ENCODE results near the gene FBLN1. TPM values are rescaled to one million over a fixed set of nuclear protein-coding genes. Genes with fewer than 3 reads are reported as not detected.

Gene FBLN1
- total and polyA plus RNA-seq, 2 of the 8 experiments (the other 6 are each of a cell fraction or from before 2014, with no cell fraction given), result 159 to 168 TPM

GRCh38 chr22:45582955-45583320 lies 80.3 kb downstream of the FBLN1 start:
- Histone ChIP-seq H3K23me2 (ENCODE audit: low read depth, low read length) (no peaks in the 10 kb centered on the region), H2BK15ac (ENCODE audit: low read length) (no peak overlapping the region), H3K4ac (replicated peaks; ENCODE audit: insufficient read length, low read depth, low read length) (no peak overlapping the region), H3K4me1 (replicated peaks in 1 of 4; ENCODE audit: control insufficient read depth in 3 of 4, insufficient read depth in 4 of 4, low read length in 3 of 4) (no peaks in the 10 kb centered on the region), H4K91ac (replicated peaks; ENCODE audit: insufficient read length, low read length) (no peak overlapping the region), H3K36me3 (ENCODE audit: control insufficient read depth in 2 of 4, insufficient read depth in 4 of 4, low read length in 3 of 4) (no peaks in the 10 kb centered on the region), H3K9me3 (ENCODE audit: insufficient read depth in 2 of 2, low read depth in 1 of 2, low read length in 1 of 2) (no peaks in the 10 kb centered on the region), H2BK5ac (ENCODE audit: low read depth, low read length) (no peak overlapping the region), H4K20me1 (replicated peaks in 1 of 2; ENCODE audit: control insufficient read depth in 1 of 2, insufficient read depth in 2 of 2, low read length in 2 of 2) (peaks cover 0 to 3% of the 10 kb centered on the region in 2 experiments), H3K9ac (replicated peaks in 1 of 4; ENCODE audit: extremely low read depth in 1 of 4, low read depth in 3 of 4, low read length in 3 of 4) (no peak overlapping the region), H3K14ac (ENCODE audit: insufficient read length) (no peak overlapping the region), H3K4me3 (ENCODE audit: extremely low read depth in 1 of 4, insufficient read depth in 2 of 4, low read depth in 3 of 4, low read length in 4 of 4) (no peak overlapping the region), H2BK20ac (ENCODE audit: low read length) (no peak overlapping the region), H2BK120ac (replicated peaks; ENCODE audit: low read depth, low read length) (no peak overlapping the region), H3K79me2 (ENCODE audit: control insufficient read depth in 1 of 2, insufficient read depth in 2 of 2, low read length in 2 of 2) (no peaks in the 10 kb centered on the region), H3K18ac (ENCODE audit: extremely low read depth, low read length) (no peak overlapping the region), H3K27ac (ENCODE audit: low read depth, low read length) (no peak overlapping the region), H2AK5ac (ENCODE audit: low read depth, low read length) (no peak overlapping the region), H4K8ac (ENCODE audit: extremely low read depth, insufficient read depth, low read length) (no peak overlapping the region), H3K4me2 (ENCODE audit: insufficient read depth in 1 of 2, low read depth in 2 of 2, low read length in 2 of 2) (no peak overlapping the region), H3K79me1 (ENCODE audit: low read depth, low read length) (no peaks in the 10 kb centered on the region), H3K27me3 (replicated peaks in 1 of 4; ENCODE audit: control insufficient read depth in 3 of 4, extremely low read depth in 1 of 4, insufficient read depth in 3 of 4, low read length in 3 of 4) (no peaks in the 10 kb centered on the region; a peak in 1 of 7 replicates), H3K23ac (ENCODE audit: insufficient read length) (no peak overlapping the region), H2BK12ac (ENCODE audit: low read depth, low read length) (no peak overlapping the region), H2AFZ (ENCODE audit: low read length) (no peak overlapping the region), H3K56ac (replicated peaks; ENCODE audit: insufficient read length, low read depth, low read length) (no peak overlapping the region), H4K5ac (ENCODE audit: insufficient read length, low read depth, low read length) (no peak overlapping the region)
- POLR2A ChIA-PET (ENCODE audit: partially characterized antibody), result no interaction called here
- CTCF ChIA-PET (ENCODE audit: partially characterized antibody), result interaction anchor here (0.9 to 2.0 kb wide), 6 partner anchors 8 to 281 kb away, joined by 3 to 6 read pairs (median 4); no protein-coding TSS in a partner anchor
- no peak for FAIRE-seq
- 66% methylated on average over 6 of the region's 6 CpGs; no CpG with 5 or more reads in 1 of the 2 experiments for WGBS, 2 experiments (ENCODE audit: extremely low coverage in 1 of 2, insufficient coverage in 1 of 2, insufficient read length in 1 of 2, insufficient replicate concordance in 2 of 2, low coverage in 1 of 2, low lambda C conversion rate in 2 of 2, missing lambda C conversion rate in 1 of 2)
- no peak for DNase-seq (ENCODE audit: low read depth in 1 of 2, low spot score in 2 of 2)
- TF ChIP-seq CHD1 (IDR thresholded peaks at IDR 0.05; ENCODE audit: low read depth, low read length) (no peak), EZH2 (IDR thresholded peaks at IDR 0.05; ENCODE audit: low read depth, low read length, severe bottlenecking) (no peak), EP300 (IDR thresholded peaks at IDR 0.05; ENCODE audit: borderline replicate concordance in 1 of 2, low read depth in 2 of 2, low read length in 2 of 2) (no peak), SP2 (IDR thresholded peaks at IDR 0.05; ENCODE audit: low read length) (no peak), CREB1 (IDR thresholded peaks at IDR 0.05) (no peak), TEAD4 (IDR thresholded peaks at IDR 0.05; ENCODE audit: low read depth, low read length) (no peak), NRF1 (IDR thresholded peaks at IDR 0.05; ENCODE audit: low read depth, low read length) (no peak), CBX5 (IDR thresholded peaks at IDR 0.05; ENCODE audit: low read depth, low read length) (no peak), RFX5 (IDR thresholded peaks at IDR 0.05; ENCODE audit: borderline replicate concordance, low read depth, low read length) (no peak), BCL11A (IDR thresholded peaks at IDR 0.05; ENCODE audit: low read depth in 2 of 2, low read length in 2 of 2) (no peak), KDM5A (IDR thresholded peaks at IDR 0.05; ENCODE audit: low read length) (no peak), TAF7 (optimal IDR thresholded peaks at IDR 0.05; ENCODE audit: borderline replicate concordance, low read depth, low read length) (no peak), RNF2 (IDR thresholded peaks at IDR 0.05; ENCODE audit: borderline replicate concordance, low read depth, low read length, missing control alignments, poor library complexity, severe bottlenecking) (no peak), ZNF274 (IDR thresholded peaks at IDR 0.05; ENCODE audit: borderline replicate concordance, extremely low read depth, low read length) (no peak)

Measured in H1 (cell line).